ENCODE measurements around the gene FERMT2.
A peak's percentile ranks its signal among the peaks of the same experiment; 100 is the strongest.

FERMT2 gene

GRCh38 chr14:52950898-52951680 is at the start of gene FERMT2:
Gene FERMT2 (minus strand): TSS chr14:52951050. CDS start chr14:52950568, 482 bp downstream.
- peak; percentile 81 for DNase-seq

DNA sequence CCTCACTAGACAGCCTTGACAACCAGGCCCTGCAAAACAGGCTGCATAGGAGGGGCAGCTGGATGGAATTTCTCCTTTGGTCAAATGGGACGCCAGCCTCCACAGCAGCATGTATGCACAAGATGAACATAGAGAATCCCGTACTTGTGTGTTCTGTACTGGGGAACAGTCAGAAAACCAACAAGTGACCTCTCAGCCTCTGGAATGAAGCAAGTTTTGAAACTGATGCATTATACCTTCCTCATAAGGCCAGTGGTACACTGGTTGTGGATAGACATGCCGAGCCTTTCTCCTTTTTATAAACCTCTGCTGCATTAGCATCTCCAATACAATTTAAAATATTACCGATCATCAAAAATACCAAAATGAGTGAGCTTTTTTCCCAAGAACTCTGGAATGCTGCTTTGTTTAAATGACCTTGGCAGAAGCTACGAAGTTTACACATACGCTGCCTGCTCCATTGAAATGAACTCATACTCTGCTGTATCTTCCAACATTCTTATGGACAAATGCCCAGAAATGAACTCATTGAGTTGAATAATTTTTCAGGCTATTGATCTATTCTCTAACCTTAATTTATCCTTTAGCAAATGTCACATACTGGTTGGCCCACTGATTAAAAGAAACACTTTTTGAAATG is 47.6 kb upstream of the FERMT2 start:
- DNase-seq = no peak

DNA sequence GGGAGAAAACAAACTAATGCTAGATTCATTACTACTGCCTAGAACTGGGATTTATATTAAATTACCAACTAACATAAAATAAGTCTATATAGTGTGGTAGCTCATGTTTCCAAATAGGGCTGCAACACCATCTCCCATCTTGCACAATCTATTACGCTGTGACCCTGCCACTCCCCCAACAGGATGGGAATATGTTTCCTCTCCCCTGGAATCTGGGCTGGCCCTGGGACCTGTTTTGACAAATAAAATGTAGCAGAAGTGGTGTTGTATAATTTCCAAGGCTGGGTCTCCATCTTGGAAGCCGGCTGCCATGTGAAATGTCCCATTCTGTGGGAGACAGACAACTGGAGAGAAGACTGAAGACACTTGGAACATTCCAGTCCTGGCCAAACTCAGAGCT is 45.6 kb upstream of the FERMT2 start:
- DNase-seq = no peak

DNA sequence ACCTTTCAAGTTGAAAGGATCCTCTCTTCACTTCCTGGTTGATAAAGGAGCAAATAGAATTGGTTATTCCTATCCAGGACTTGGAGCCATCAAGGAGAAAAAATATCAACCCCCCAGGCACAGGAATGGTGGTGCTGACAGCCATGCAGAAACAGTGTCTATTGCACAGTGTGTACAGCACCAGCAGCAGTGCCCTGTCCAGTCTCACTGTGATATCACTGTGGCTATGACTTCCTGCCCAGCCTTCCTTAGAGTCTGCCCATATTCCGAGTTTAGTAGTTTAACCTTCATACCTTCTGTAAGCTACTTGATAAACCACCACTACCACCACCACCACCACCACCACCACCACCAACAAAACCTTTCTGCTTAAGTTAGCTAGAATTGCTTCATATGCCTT is 45.1 kb upstream of the FERMT2 start:
- DNase-seq = no peak

DNA sequence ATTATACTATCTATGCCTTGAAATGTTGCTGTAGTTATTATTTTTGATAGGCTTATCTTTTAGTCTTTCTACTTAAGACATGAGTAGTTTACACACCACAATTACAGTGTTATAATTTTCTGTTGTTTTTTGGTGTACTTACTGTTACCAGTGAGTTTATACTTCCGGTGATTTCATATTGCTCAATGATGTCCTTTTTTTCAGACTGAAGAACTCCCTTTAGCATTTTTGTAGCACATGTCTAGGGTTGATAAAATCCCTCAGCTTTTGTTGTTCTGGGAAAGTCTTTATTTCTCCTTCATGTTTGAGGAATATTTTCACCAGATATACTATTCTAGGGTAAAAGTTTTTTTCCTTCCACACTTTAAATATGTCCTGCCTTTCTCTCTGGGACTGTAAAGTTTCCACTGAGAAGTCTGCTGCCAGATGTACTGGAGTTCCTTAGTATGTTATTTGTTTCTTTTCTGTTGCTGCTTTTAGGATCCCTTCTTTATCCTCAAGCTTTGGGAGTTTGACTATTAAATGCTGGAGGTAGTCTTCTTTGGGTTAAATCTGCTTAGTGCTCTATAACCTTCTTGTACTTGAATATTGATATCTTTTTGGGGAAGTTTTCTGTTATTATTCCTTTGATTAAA is 41.5 kb upstream of the FERMT2 start:
- DNase-seq = no peak

- DNase-seq = no peak
Measured at GRCh38 chr14:52988139-52988538, 37.3 kb upstream of the FERMT2 start.

GRCh38 chr14:52987514-52987913 is 36.7 kb upstream of the FERMT2 start:
- peak; percentile 41 for DNase-seq

- DNase-seq = no peak
Measured at GRCh38 chr14:52987042-52987441, 36.2 kb upstream of the FERMT2 start.

- no peak for DNase-seq
Measured at GRCh38 chr14:52977798-52978197, 26.9 kb upstream of the FERMT2 start.

GRCh38 chr14:52974406-52974805 is 23.6 kb upstream of the FERMT2 start:
- no peak for DNase-seq

GRCh38 chr14:52961060-52961639 is 10.3 kb upstream of the FERMT2 start:
- DNase-seq = peak; percentile 69

- DNase-seq = no peak
Measured at GRCh38 chr14:52960627-52961026, 9.8 kb upstream of the FERMT2 start.

DNA sequence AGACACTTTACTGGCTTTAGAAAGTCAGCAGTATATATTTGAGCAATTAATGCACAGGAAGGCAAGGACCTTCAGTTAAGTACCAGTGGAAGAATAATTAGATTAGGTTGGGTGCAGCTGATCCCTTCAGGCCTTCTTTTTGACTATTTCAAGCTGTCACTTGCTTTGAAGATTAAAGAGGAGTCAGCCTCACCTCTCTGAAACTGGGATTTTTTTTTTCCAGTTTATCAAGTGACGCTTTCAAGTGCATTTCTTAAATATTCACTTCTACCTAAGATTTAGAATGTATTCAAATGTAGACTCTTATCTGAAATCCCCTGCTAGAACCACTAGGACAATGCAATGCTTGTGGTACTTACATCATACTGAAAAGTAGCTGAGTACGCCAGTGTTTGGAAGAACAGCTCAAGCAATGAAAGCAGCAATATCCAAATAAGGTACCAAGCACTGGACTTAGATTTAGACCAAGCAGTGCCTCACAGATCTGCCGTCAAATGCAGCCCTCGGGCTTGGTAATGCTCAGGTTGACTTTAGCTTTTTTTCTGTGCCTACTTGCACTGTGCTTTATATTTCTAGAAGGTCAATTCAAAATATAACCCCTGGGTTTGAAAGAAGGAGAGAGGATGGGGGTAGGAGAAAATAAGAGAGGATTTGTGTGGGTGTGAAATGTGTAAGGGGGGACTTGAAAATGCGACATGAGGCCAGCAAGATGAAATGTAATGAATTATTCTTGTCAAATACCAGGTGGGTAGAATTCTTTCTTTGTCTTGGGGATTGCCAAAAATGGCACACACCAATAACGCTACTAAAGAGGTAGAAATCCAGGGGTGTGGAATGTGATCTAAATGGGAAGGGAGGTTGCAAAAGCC is 3.7 kb upstream of the FERMT2 start:
- DNase-seq = no peak

DNA sequence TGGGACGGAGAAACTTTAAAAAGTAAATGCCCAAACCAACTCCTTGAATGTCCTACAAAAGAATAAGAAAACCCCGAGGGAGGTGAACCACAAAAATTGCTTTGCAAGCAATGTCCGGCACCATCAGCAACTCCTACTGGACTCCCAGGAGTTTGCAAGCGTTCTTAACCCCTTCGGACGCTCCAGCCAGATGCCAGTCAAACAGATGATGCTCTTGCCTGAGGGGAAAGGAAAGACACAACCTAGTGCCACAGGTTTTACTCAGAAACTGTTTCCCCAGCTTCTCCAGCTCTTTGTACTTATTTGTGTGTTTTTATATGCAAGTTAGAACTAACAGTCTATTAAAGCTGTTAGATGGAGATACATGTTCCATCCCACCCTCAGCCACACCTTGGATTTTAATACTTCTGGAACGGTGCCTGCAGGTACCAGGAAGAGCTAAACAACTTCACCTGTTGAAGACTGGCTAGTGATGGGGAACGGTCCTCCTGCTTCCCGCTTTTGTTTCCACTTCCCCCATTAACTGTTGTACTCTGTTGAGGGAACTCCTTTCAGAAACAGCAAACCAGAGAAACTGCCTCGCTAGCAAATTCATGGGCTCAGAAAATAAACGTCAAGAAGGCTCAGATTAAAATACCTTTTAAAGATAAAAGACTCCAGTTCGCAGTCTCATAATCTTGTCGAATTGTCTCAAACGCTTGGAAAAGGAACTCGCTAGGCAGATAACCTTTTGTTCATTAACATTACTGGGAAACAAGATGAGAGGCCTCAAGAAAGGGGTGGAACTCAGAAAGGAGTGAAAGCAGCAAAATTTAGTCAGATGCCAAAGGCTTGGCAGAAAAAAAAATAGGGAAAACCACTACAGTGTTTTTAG is 1.1 kb upstream of the FERMT2 start:
- DNase-seq = peak; percentile 56

DNA sequence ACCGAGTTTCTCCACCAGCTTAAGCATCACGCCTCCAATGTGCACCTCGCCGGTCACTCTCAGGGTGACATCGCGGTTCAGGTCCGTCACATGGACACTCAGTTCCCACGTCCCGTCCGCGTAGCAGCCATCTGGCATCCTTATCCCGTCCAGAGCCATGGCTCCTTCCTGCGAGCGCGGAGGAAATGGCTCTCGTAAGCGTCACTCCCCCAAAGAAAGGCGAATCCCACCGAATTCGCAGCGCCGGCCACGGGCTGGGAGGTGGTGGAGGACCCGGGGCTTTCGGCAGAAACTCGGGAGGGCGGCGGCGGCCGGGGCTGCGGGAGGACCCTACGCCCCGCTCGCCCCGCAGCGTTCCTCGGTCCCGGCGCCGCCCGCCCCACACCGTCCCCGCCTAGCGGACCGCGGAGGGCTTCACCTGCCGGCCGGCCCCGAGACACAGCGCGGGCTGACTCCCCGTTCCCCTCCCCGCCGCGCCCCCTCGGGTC is 396 bp downstream of the FERMT2 start:
- peak; percentile 26 for DNase-seq

- DNase-seq = no peak
Measured at GRCh38 chr14:52949711-52950409, 990 bp downstream of the FERMT2 start.

DNA sequence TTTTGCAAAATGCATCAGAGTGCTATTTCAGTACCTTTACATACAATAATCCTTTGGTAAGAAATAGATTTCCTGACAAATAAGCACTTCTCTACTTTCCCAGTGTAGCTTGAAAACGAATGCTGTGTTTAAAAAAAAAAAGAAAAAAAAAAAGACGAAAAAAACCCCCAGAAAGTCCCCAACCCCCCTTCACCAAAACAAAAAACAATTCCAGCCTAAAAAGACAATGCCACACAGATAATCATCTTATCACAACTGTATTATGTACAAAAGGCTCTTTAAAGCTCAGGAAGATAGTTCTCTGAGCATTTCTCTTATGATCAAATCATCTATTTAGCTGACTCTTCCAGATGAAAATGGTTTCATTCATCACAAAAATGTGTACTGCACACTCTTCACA is 1.6 kb downstream of the FERMT2 start:
- no peak for DNase-seq

DNA sequence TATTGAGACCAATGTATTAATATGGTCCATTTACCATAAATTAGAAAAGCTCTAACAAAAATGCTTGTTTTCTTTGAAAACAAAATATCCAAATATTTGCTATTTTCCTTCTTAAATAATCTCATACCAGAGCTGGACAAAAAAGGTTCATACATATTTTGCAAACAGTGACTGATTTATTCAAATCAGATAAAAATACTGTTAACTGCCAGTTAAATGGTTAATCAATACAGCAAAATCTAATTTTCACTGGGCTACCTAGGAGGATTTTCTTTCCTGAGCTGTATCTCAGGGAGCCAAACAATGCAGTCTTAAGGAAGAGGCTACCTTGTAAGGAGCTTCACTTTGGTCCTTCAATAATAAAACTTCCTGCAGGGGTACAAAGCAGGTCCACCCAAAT is 2.0 kb downstream of the FERMT2 start:
- DNase-seq = no peak

- DNase-seq = no peak
Measured at GRCh38 chr14:52948039-52948438, 2.8 kb downstream of the FERMT2 start.

- no peak for DNase-seq
Measured at GRCh38 chr14:52944254-52944653, 6.6 kb downstream of the FERMT2 start.

DNA sequence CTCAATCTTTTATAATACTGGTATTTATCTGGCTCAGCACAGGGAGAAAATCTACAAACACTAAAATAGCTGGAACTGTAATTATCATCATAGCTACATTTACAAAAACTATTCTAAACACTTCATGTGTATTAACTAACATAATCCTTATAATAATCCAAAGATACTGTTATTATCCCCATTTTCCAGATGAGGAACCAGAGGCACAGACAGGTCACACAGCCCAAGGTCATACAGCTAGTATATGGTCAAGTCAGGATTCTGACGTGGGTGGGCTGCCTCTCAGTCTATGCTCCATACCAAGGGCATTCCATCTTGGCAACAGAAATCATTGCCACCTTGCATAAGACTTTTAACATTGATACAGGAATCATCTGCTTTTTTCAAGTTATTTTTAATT is 11.4 kb downstream of the FERMT2 start:
- no peak for DNase-seq

All from NCI-H748 treated with DMSO at 0.1 percent for 48 hours (cell line).